Effector memory CD8-positive, alpha-beta T cell (primary cell): ENCODE measurements around the gene CDH6.

Experiments used
- ATAC-seq: fragments of 150-1000 bp; cut with Tn5 transposase; replicated peaks from 2 replicates; pipeline ENCODE4 v1.10.0; 2021; ENCODE audit warnings: mild to moderate bottlenecking, moderate library complexity
- DNase-seq, 3 experiments: peaks; one replicate each; pipeline ENCODE4 v3.0.0; 2021
- H3K27ac Mint-ChIP-seq, 2 donors: one replicate each; pipeline ENCODE4 v1.8.0; 2022; ENCODE audit warnings: mild to moderate bottlenecking in 2 of 2, mixed read lengths in 2 of 2, moderate library complexity in 2 of 2
- H3K27me3 Mint-ChIP-seq, 2 donors: one replicate each; pipeline ENCODE4 v1.8.0; 2022; ENCODE audit warnings: mixed read lengths in 2 of 2
- H3K36me3 Mint-ChIP-seq: one replicate; pipeline ENCODE4 v1.8.0; 2022; ENCODE audit warnings: mild to moderate bottlenecking, moderate library complexity, mixed read lengths; ENCODE audit not compliant: insufficient read depth
- H3K4me1 Mint-ChIP-seq, 2 donors: one replicate each; pipeline ENCODE4 v1.8.0; 2022; ENCODE audit warnings: low read depth in 2 of 2, mixed read lengths in 2 of 2
- H3K4me3 Mint-ChIP-seq, 2 donors: one replicate each; pipeline ENCODE4 v1.8.0; 2022; ENCODE audit warnings: mild to moderate bottlenecking in 2 of 2, mixed read lengths in 2 of 2, moderate library complexity in 2 of 2
- H3K9me3 Mint-ChIP-seq, 2 donors: one replicate each; pipeline ENCODE4 v1.8.0; 2022; ENCODE audit warnings: mixed read lengths in 2 of 2

Gene CDH6

DNA sequence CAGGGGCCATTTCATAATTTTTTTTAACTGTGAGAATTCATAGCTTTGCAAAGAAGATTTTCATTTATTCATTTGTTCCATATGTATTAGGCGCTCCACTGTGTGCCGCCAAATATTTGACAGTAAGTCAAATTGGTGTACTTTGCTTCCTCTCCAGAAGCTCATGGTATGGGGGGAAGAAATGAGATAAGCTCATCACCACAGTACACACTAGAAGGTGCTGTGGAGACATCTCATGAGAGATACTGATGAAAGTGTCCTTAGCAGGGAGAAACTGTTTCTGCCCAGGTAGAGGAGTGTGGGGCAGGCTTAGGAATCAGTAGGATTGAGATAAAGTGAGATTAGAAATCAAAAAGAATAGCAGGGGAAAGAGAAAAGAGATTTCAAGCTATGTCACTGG lies 136.2 kb downstream of the CDH6 start:
- no peaks in the 10 kb centered on the region for H3K27me3 Mint-ChIP-seq
- no peaks in the 10 kb centered on the region for H3K36me3 Mint-ChIP-seq
- DNase-seq (no peak), ATAC-seq (no peak)
- no peaks in the 10 kb centered on the region for H3K9me3 Mint-ChIP-seq
- no peak overlapping the region for H3K27ac Mint-ChIP-seq
- no peaks in the 10 kb centered on the region for H3K4me1 Mint-ChIP-seq
- no peak overlapping the region for H3K4me3 Mint-ChIP-seq

DNA sequence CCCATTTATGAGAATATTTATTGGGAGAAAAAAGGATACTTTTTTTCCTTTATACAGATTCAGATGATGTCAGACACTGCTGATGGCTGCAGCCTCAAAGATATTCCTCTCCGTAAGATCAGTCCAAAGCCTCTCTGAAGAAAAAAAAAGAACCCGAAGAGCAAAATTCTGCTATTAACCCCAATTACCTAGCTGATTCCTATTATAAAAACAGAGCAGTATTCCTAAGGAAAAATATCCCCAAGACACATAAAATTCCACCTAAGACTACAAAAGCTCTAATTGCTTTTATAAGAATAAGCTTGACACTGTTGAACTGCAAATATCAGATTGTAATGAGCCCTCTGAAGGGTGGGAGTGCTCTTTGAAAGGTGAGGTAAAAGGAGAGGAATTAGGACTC lies 138.7 kb downstream of the CDH6 start:
- Mint-ChIP-seq H3K4me3 (no peak overlapping the region), H3K27ac (no peak overlapping the region), H3K27me3 (no peaks in the 10 kb centered on the region), H3K4me1 (no peaks in the 10 kb centered on the region), H3K36me3 (no peaks in the 10 kb centered on the region), H3K9me3 (no peaks in the 10 kb centered on the region)
- DNase-seq (no peak), ATAC-seq (no peak)

DNA sequence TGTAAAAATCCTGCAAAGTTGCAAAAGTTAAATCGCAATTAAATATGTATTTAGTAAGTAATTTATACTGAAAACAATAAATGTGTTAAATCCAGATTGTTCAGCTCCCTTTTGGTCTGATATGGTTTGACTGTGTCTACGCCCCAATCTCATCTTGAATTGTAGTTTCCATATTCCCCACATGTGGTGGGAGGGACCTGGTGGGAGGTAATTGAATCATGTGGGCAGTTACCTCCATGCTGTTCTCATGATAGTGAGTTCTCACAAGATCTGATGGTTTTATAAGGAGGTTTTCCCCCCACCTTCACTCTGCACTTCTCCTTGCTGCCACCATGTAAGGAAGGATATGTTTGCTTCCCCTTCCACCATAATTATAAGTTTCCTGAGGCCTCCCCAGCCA lies 140.0 kb downstream of the CDH6 start:
- Mint-ChIP-seq H3K36me3 (no peaks in the 10 kb centered on the region), H3K9me3 (no peaks in the 10 kb centered on the region), H3K4me3 (no peak overlapping the region), H3K27ac (no peak overlapping the region), H3K27me3 (no peaks in the 10 kb centered on the region), H3K4me1 (no peaks in the 10 kb centered on the region)
- DNase-seq (no peak), ATAC-seq (no peak)

DNA sequence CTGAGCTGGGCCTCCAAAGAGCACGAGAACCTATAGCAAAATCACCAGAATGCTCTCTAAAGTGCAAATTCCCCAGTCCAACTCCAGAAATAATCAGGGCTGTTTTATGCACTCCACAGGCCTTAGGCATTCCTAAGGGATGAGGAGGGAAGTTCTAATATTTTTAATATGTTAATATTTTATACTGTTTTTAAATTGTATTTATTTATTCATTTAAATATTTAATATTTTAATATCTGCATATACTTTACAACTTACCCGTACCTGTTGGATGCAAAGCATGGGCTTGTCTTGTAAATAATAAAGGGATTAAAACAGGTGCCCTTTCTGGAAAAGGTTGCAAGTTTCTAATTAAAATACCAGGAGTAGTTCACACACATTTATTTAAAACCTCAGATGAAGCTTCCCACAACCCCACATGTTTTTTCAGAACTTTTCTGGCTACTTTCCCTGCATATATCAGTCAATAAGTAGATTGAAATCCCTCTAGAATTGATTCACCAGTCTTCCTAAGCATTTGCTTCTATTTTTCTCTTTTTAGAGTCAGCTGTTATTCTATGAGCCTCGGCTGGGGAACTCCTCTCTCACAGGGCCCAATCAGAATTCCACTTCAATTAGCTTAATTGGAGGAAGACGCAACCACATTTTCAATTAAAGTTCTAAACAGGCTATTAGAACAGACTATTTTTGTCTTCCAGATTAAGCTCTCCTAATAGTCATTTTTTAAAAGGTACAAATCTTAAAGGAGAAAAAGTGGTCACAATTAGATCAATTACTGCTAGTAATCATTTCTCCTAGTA lies 140.8 kb downstream of the CDH6 start:
- H3K27me3 Mint-ChIP-seq: no peaks in the 10 kb centered on the region
- H3K4me1 Mint-ChIP-seq: no peaks in the 10 kb centered on the region
- no peak overlapping the region for H3K4me3 Mint-ChIP-seq
- no peaks in the 10 kb centered on the region for H3K36me3 Mint-ChIP-seq
- no peak for ATAC-seq
- no peak for DNase-seq
- no peak overlapping the region for H3K27ac Mint-ChIP-seq
- no peaks in the 10 kb centered on the region for H3K9me3 Mint-ChIP-seq

DNA sequence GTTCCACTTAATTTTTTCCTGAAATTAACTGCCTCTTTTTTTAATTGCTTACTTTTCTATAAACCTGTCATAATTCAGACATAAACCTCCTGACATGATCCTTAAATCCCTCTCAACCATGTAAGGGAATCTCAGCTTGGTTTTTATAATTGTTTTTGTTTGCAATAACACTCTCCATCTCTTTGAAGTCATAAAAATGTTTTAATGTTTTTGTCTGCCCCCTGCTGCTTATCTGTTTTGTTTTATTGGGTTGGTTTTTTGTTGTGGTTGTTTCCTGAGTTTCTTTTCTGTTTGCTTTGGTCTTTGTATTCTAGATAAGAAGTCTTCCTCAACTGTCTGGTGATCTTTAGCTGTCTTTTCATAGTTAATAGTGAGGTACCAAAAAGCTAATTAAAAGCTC lies 142.0 kb downstream of the CDH6 start:
- Mint-ChIP-seq H3K27me3 (no peaks in the 10 kb centered on the region), H3K36me3 (no peaks in the 10 kb centered on the region), H3K27ac (no peak overlapping the region), H3K4me1 (no peaks in the 10 kb centered on the region), H3K4me3 (no peak overlapping the region), H3K9me3 (no peaks in the 10 kb centered on the region)
- DNase-seq (no peak), ATAC-seq (no peak)

DNA sequence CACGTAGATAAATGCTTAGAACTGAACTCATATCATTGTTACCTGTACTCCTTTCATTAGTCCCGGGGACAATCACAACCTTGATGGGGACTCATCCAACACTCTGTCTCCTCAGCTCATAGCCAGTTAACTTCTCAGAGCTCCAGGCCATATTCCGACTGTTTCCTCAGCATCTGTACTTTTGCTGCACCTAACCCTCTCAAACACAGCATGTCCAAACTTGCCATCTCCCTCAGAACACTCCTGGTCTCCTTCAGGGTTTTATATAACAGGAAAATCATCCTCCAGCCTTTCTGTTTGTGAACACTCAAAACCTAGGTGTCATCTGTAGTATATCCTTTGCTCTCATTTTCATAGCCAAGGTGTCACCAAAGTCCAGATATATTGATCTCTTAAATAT lies 150.5 kb downstream of the CDH6 start:
- Mint-ChIP-seq H3K36me3 (no peaks in the 10 kb centered on the region), H3K27ac (no peak overlapping the region), H3K4me3 (no peak overlapping the region), H3K4me1 (no peaks in the 10 kb centered on the region), H3K27me3 (peaks cover 0 to 4% of the 10 kb centered on the region in 2 donors), H3K9me3 (no peaks in the 10 kb centered on the region)
- DNase-seq (no peak), ATAC-seq (no peak)

DNA sequence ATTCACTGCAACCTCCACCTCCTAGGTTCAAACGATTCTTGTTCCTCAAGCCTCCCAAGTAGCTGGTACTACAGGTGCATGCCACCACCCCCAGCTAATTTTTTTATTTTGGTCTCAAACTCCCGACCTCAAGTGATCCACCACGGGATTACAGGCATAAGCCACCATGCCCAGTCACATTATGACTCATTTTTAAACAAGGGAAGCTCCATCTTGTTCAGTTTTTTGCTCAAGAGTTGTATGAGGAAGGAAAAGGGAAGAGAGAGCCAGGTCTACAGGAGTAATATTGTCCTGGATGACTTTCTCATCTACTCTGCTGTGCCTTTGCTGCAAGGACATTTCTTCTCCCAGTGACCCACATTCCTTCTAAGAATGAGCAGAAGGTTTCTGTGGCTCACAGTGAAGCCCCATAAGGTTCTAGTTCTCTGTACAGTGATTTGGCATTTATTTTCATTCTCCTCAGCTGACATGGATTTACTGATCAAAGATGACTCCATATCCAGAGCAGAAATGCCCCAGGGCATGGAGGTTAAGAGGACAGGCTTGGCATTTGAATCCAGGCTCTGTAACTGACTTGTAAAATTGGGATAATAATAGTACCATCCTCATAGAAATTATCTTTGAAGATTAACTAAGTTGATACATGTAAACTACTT lies 153.5 kb downstream of the CDH6 start:
- H3K9me3 Mint-ChIP-seq: peaks cover 0 to 7% of the 10 kb centered on the region in 2 donors
- H3K27ac Mint-ChIP-seq: no peak overlapping the region
- H3K27me3 Mint-ChIP-seq: peaks cover 4 to 12% of the 10 kb centered on the region in 2 donors
- H3K4me3 Mint-ChIP-seq: no peak overlapping the region
- no peak for DNase-seq
- no peaks in the 10 kb centered on the region for H3K36me3 Mint-ChIP-seq
- no peak for ATAC-seq
- no peaks in the 10 kb centered on the region for H3K4me1 Mint-ChIP-seq

DNA sequence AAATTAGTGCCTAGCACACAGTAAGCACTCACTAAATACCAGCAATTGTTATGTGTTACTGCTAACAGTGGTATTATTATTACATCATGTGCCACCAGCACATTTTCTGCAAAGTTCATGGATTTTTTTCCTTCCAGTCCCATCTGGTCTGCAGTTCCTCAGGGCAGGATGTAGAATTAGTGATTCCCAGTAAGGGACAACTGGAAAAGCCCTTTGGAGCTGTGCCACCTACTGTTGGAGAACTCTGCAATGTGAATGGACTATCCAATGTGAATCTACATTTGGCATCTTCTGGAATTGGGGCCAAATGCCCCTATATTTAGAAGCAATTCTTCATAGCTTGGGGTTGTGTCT lies 154.0 kb downstream of the CDH6 start:
- H3K4me3 Mint-ChIP-seq: no peak overlapping the region
- peaks cover 4 to 17% of the 10 kb centered on the region in 2 donors for H3K27me3 Mint-ChIP-seq
- H3K4me1 Mint-ChIP-seq: no peaks in the 10 kb centered on the region
- no peak overlapping the region for H3K27ac Mint-ChIP-seq
- peaks cover 0 to 11% of the 10 kb centered on the region in 2 donors for H3K9me3 Mint-ChIP-seq
- ATAC-seq (no peak), DNase-seq (no peak)
- H3K36me3 Mint-ChIP-seq: no peaks in the 10 kb centered on the region

DNA sequence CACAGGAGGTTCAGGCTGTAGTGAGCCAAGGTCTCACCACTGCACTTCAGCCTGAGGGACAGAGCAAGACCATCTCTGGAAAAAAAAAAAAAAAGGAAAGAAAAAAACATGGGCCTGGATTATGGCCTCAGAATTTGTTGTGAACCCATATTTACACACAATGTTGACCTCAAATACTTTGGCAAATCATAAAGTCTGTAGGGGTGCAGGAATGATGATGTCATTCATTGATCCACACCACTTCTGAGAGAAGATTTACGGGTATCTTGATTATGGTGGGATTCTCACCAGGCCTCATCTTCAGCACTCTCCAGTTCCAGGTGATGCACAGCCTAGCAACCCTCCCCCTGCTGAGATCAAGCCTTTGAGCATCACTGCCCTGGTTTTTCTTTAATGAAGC lies 156.9 kb downstream of the CDH6 start:
- no peaks in the 10 kb centered on the region for H3K4me1 Mint-ChIP-seq
- peaks cover 0 to 15% of the 10 kb centered on the region in 2 donors for H3K9me3 Mint-ChIP-seq
- no peak for ATAC-seq
- H3K27me3 Mint-ChIP-seq: peaks cover 4 to 22% of the 10 kb centered on the region in 2 donors
- no peak for DNase-seq
- H3K27ac Mint-ChIP-seq: no peak overlapping the region
- no peak overlapping the region for H3K4me3 Mint-ChIP-seq
- H3K36me3 Mint-ChIP-seq: no peaks in the 10 kb centered on the region

DNA sequence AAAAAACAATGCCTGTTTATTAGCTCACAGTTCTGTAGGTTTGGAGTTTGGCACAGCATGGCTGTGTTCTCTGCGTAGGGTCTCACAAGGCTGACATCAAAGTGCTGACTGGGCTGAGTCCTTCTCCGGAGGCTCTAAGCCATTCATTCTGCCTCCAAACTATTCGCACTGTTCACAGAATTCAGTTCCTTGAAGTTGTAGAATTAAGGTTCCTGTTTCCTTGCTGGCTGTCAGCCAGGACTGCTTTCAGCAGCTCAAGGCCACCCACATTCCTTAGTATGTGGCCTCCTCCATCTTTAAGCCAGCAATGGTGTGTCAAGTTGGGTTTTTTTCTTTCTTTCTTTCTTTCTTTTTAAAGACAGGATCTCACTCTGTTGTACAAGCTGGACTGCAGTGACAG lies 161.9 kb downstream of the CDH6 start:
- Mint-ChIP-seq H3K27ac (no peak overlapping the region), H3K27me3 (peaks cover 0 to 22% of the 10 kb centered on the region in 2 donors), H3K4me3 (no peak overlapping the region), H3K4me1 (no peaks in the 10 kb centered on the region), H3K36me3 (no peaks in the 10 kb centered on the region), H3K9me3 (peaks cover 6 to 22% of the 10 kb centered on the region in 2 donors)
- DNase-seq (no peak), ATAC-seq (no peak)

DNA sequence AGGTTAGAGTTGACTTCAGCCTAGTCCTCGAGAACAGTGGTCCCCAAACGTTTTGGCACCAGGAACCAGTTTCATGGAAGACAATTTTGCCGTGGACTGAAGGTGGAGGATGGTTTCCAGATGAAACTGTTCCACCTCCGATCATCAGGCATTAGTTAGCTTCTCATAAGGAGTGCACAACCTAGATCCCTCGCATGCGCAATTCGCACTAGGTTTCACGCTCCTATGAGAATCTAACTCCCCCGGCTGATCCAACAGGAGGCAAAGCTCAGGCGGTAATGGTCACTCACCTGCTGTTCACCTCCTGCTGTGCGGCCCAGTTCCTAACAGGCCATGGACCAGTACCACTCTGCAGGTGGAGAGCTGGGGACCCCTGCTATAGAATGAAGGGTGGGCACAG lies 163.6 kb downstream of the CDH6 start:
- no peak overlapping the region for H3K4me3 Mint-ChIP-seq
- peaks cover 6 to 14% of the 10 kb centered on the region in 2 donors for H3K9me3 Mint-ChIP-seq
- ATAC-seq (no peak), DNase-seq (no peak)
- H3K4me1 Mint-ChIP-seq: no peaks in the 10 kb centered on the region
- peaks cover 0 to 18% of the 10 kb centered on the region in 2 donors for H3K27me3 Mint-ChIP-seq
- H3K36me3 Mint-ChIP-seq: no peaks in the 10 kb centered on the region
- H3K27ac Mint-ChIP-seq: no peak overlapping the region

DNA sequence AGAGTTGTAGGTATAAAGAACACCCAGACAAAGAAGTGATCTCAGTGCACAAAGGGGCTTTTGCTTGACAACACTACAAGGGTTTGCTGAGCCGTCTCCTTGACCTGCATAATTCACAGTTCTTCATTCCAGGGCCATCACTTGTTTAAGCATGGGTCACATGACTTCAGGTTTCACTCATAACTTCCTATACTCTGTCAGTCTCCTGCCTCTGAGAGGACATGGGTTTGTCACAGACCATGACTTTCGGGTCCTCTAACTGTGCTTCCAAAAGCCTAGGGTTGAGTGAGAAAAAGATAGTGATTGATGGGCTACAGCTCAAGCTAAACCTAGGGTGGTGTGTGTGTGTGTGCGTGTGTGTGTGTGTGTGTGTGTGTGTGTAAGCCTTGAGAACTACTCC lies 166.4 kb downstream of the CDH6 start:
- Mint-ChIP-seq H3K9me3 (peaks cover 7% of the 10 kb centered on the region in 2 donors), H3K4me3 (no peak overlapping the region), H3K27ac (no peak overlapping the region), H3K36me3 (no peaks in the 10 kb centered on the region), H3K27me3 (peaks cover 0 to 21% of the 10 kb centered on the region in 2 donors), H3K4me1 (no peaks in the 10 kb centered on the region)
- ATAC-seq: no peak
- DNase-seq: no peak

DNA sequence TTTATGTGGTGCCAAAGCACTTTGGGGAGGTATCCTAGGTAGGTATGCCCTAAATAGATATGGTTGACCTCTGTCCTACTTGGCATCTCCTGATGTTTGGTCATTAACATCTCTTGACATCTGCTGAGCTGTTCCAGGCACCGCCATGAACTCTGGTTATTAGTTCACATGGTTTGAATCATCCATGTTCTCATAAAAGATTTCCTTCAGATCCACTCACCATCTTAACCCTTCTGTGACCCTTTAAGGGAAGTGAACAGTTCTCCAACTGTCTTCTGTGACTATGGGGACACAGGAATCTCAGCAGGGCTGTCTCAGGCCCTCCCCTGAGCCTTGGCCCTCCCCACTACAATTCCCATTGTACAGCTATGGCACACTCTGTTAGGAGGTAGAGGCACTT lies 167.7 kb downstream of the CDH6 start:
- Mint-ChIP-seq H3K9me3 (peaks cover 6 to 7% of the 10 kb centered on the region in 2 donors), H3K27me3 (peaks cover 0 to 21% of the 10 kb centered on the region in 2 donors), H3K4me1 (no peaks in the 10 kb centered on the region), H3K36me3 (no peaks in the 10 kb centered on the region), H3K27ac (no peak overlapping the region), H3K4me3 (no peak overlapping the region)
- DNase-seq (no peak), ATAC-seq (no peak)
